ENCODE measurements around the gene CUL9. TPM values are rescaled to one million over a fixed set of nuclear protein-coding genes. Genes with fewer than 3 reads are reported as not detected.

The CUL9 gene
- total RNA-seq, 4 donors from 2014 or later: 55.5 to 114 (median 85.5) TPM

DNA sequence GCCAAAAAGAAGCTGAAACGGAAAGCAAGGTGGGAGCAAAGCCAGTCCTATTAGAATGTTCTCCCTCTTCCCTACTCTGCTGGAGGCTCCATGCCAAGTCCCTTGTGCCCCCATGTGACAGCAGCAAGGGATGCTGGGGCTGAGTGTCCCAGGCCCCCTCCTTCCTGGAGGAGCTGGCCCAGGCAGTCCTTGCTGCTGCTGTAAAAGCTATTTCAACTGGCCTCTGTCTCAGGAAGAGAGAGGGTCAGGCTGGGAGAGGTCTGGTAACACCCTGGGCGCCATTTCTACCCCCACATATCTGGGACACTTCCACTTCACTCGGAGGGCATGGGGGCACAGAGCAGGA lies 86.3 kb downstream of the CUL9 start:
- no peaks in the 10 kb centered on the region for H3K27me3 ChIP-seq
- no peak for DNase-seq

DNA sequence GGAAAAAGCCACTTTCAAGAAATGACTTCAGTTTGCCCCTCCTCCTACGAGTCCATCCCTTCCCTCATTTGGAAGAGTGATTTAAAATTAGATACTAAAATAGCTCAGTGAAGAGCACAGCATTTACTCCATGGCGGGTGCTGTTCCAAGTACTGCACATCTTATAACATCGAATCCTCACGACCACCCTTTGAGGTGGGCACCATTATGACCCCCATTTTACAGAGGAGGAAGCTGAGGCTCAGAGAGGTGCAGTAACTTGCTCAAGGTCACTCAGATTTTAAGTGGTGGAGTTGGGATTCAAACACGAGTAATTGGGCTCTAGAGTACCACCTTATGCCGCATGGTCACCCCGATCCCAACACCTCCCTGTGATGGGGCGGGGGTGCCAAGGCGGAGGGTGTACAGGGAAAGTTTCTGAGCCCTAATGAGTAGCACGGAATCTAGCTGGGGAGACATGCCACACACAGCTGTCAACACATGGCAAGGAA lies 86.8 kb downstream of the CUL9 start:
- peak overlapping the region in 1 of 4 donors; percentile 53 for H3K4me3 ChIP-seq
- DNase-seq: no peak

More for the DNA sequence above, 86.3 kb downstream of the CUL9 start:
- no peaks in the 10 kb centered on the region for H3K36me3 ChIP-seq
- H3K4me1 ChIP-seq: peaks cover 12 to 46% (median 16%) of the 10 kb centered on the region in 4 donors
- H3K4me3 ChIP-seq: no peak overlapping the region
- TF ChIP-seq, protein P1, sequence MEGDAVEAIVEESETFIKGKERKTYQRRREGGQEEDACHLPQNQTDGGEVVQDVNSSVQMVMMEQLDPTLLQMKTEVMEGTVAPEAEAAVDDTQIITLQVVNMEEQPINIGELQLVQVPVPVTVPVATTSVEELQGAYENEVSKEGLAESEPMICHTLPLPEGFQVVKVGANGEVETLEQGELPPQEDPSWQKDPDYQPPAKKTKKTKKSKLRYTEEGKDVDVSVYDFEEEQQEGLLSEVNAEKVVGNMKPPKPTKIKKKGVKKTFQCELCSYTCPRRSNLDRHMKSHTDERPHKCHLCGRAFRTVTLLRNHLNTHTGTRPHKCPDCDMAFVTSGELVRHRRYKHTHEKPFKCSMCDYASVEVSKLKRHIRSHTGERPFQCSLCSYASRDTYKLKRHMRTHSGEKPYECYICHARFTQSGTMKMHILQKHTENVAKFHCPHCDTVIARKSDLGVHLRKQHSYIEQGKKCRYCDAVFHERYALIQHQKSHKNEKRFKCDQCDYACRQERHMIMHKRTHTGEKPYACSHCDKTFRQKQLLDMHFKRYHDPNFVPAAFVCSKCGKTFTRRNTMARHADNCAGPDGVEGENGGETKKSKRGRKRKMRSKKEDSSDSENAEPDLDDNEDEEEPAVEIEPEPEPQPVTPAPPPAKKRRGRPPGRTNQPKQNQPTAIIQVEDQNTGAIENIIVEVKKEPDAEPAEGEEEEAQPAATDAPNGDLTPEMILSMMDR (IDR thresholded peaks at IDR 0.05): no peak
- no peak for TF ChIP-seq POLR2A (IDR thresholded peaks at IDR 0.05)
- peak overlapping the region in 2 of 4 donors; percentile 83 to 97 for H3K27ac ChIP-seq
- no peaks in the 10 kb centered on the region for H3K9me3 ChIP-seq

DNA sequence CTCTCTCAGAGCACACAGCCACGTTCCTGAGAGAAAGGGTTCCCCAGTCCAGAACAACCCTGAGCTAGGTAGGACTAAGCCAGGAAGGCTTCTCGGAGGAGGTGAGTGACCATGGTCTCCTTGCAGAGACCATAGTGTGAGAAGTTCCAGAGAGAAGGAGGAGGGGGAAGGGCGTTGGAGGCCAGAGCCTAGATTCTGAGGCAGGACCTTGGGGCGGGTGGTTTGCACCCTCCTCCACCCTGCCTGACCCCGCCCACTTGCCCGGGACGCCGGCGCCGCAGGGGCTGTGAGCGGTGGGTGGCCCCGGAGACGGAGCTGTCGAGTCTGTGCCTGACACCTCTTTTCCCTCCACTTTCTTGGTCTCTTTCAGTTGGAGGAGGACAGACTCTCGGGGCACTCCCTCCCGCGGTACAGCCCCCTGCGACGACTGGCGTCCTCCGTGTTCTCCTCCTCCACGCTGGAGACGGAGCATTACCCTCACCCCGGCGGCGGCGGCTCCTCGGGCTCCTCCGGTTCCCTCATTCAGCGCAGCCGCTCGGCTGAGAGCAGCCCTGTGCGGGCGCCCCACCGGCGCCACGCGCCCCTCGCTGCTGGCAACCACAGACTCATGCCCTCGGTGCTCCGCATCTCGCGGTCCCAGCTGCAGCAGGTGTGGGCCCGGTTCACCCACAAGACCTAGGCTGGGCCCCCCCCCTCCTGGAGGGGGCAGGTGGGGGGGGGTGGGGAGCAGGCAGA lies 87.4 kb downstream of the CUL9 start:
- Histone ChIP-seq H3K27me3 (no peaks in the 10 kb centered on the region), H3K4me1 (peaks cover 12 to 46% (median 16%) of the 10 kb centered on the region in 4 donors), H3K36me3 (no peaks in the 10 kb centered on the region), H3K27ac (peak overlapping the region; percentile 49 to 97 (median 78)), H3K4me3 (peak overlapping the region; percentile 21 to 53 (median 39)), H3K9me3 (no peaks in the 10 kb centered on the region)
- peak; percentile 31 to 85 (median 81) for DNase-seq
- peak; percentile 26 to 71 for TF ChIP-seq POLR2A (IDR thresholded peaks at IDR 0.05)
- TF ChIP-seq, protein P1 (IDR thresholded peaks at IDR 0.05): no peak

More for the DNA sequence above, 86.8 kb downstream of the CUL9 start:
- peak overlapping the region in 3 of 4 donors; percentile 73 to 97 (median 83) for H3K27ac ChIP-seq
- peaks cover 12 to 46% (median 16%) of the 10 kb centered on the region in 4 donors for H3K4me1 ChIP-seq
- no peak for TF ChIP-seq POLR2A (IDR thresholded peaks at IDR 0.05)
- TF ChIP-seq, protein P1 (IDR thresholded peaks at IDR 0.05): no peak
- no peaks in the 10 kb centered on the region for H3K27me3 ChIP-seq
- no peaks in the 10 kb centered on the region for H3K36me3 ChIP-seq
- no peaks in the 10 kb centered on the region for H3K9me3 ChIP-seq

DNA sequence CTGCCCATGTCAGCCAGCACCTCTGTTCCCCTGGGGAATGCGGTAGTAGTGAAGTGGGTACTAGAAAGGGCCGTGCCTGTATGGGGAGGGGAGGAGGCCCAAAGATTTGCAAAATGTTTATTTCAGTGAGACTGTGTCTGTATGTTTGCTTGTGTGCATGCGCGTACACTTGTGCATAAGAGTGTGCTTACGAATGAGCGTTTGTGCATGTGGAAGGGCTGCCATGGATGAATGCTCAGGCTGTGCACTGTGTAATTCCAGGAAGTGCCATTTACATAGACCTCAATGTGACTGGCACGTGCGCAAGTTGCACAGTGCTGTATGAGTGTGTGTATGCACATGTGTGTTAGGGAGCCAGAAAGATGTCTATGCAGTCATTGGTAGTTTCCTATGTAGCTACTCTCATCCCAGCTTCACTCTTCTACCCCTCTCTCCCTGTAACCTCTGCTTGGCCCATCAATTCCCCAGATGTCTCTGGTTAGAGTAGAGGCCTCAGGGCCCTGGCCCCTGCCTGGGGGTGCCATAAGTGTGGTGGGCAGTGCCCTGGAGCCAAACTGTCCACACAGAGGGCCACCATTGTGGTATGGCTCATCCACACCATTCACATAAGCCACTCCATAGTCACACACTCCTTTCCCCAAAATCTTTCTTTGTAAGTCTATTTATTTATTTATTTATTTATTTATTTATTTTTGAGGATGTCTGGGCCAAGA lies 89.3 kb downstream of the CUL9 start:
- peak in 2 of 3 donors; percentile 66 to 76 for DNase-seq
- H3K36me3 ChIP-seq: no peaks in the 10 kb centered on the region
- H3K4me3 ChIP-seq: peak overlapping the region in 1 of 4 donors; percentile 10
- peaks cover 17 to 56% (median 25%) of the 10 kb centered on the region in 4 donors for H3K4me1 ChIP-seq
- H3K9me3 ChIP-seq: no peaks in the 10 kb centered on the region
- H3K27me3 ChIP-seq: no peaks in the 10 kb centered on the region
- TF ChIP-seq POLR2A (IDR thresholded peaks at IDR 0.05): no peak
- TF ChIP-seq, protein P1 (IDR thresholded peaks at IDR 0.05): no peak
- peak overlapping the region in 3 of 4 donors; percentile 73 to 97 (median 83) for H3K27ac ChIP-seq

DNA sequence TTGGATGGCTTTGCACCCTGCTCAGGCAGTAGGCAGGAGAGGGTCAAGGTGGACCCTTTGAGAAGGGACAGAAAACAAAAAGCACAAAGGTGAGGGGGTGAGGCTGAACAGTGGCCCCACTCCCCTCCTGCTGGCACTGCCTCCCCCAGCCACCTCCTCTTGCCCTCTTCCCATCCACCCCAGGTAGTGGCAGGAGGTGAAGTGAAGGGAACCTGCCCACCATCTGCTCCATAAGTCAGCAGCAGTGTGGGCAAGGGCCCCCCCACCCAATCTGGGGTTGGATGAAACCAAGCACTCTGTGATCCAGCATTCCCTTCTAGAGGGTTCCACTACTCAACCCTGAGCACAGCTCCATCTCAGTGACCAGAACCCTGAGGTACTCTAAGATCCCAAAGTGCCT lies 89.9 kb downstream of the CUL9 start:
- Histone ChIP-seq H3K9me3 (no peaks in the 10 kb centered on the region), H3K4me1 (peaks cover 17 to 62% (median 28%) of the 10 kb centered on the region in 4 donors)
- TF ChIP-seq, protein P1 (IDR thresholded peaks at IDR 0.05): no peak
- no peak for TF ChIP-seq POLR2A (IDR thresholded peaks at IDR 0.05)

More for the DNA sequence above, 89.9 kb downstream of the CUL9 start:
- no peaks in the 10 kb centered on the region for H3K36me3 ChIP-seq
- no peak for DNase-seq
- H3K27me3 ChIP-seq: no peaks in the 10 kb centered on the region
- peak overlapping the region in 2 of 4 donors; percentile 83 to 97 for H3K27ac ChIP-seq
- H3K4me3 ChIP-seq: no peak overlapping the region

Data from Peyer's patch (tissue), 4 donors.